Raji (cell line): ENCODE data around the gene RNF217.

Experiments used
- POLR2A ChIP-seq: IDR thresholded peaks from 2 replicates; pipeline ENCODE4 v1.6.1; 2011; ENCODE audit warnings: low read depth, low read length, control low read depth; ENCODE audit not compliant: insufficient read depth

The RNF217 gene

DNA sequence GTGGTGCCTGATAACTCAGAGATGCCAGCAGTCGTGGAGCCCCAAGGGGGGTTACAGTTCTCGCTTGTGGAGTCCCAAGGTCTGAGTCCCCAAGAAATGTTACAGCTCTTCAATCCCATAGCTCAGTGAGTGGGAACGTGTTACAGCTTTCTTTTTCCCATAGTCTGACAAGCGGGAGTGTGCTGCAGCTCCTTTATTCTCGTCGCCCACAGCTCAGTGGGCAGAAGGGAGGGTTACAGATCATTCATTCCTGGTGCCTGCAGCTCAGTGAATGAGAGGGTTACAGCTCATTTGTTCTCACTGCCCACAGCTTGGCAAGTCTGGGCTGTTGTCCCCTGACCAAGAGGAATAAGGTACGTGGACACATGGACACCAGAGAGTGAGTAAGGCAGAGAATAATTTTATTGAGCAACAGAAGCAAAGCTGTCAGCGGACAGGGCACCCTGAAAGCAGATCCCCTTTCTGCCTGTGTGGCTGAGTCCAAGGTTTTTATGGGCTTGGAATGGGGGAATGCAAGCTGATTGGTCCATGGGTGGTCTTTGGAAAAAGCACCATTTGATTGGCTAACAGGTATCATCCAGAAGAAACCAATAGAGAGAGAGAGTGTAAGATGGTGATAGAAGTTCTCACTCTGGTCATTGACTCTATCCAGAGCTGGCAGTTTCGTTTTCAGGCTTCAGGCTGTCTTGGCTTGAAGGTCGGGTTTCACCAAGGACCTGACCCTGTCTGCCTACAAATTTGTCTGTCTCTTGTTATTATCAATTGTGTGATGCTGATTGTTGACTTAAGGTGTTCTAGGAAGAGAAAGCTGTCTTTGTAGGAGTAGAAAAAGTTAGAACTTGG is 16.4 kb downstream of the RNF217 start:
- TF ChIP-seq POLR2A = no peak

- no peak for TF ChIP-seq POLR2A
Measured at GRCh38 chr6:124979294-124979678, 17.0 kb downstream of the RNF217 start.

GRCh38 chr6:124982669-124983068 is 20.4 kb downstream of the RNF217 start:
- TF ChIP-seq POLR2A = no peak

DNA sequence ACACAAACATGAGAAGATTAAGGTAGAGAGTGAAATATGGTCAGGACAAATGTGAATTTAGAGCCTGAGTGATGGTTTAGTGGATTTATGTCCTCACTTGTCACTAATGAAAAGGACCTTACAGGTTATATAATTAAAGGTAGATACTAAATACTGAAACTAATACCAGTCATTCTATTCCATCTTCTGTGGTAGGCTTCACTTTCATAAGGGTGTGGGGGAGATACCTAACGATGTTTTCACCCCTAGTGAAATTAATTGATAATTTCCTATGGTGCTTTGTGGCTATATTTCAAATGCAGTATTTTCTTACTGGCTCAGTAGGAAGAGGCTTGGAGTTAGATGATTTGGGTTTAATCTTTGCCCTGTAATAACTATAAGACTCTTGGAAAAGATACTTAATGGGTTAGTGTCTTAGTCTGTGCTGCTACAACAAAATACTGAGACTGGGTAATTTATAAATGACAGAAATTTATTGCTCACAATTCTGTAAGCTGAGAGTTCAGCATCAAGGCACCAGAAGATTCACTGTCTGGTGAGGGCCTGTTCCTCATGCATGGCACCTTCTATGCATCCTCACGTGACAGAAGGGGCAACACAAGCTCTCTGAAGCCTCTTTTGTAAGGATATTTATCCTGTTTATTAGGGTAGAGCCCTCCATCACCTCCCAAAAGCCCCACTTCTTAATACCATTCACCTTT is 21.3 kb downstream of the RNF217 start:
- TF ChIP-seq POLR2A = no peak

DNA sequence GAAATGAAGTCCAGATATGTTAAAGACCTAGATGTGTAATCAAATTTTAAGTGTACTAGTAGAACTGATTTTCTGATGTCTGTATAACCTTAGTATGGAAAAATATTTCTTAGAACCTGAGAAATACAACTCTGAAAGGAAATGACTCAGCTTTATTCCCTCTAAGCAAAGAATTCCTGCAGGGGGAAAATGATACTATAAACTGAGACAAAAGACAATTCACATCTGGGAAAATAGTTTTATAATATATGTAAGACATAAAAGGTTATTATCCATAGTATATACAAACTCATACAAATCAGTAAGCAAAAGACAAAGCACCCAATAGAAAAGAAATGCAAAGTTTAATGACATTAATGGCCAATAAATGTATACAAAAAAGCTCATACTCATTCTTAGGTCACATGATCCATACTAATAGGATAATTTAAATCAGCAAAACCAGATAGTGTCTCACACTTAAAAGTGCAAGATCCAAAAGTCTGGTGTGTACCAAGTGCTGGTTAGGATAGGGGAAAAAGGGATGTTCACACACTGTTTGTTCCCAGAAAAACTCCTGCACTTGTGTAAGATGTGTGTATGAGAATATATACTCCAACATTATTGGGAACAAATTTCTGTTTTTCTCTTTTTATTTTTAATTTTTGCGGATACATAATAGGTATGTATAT is 22.6 kb downstream of the RNF217 start:
- no peak for TF ChIP-seq POLR2A

GRCh38 chr6:124986164-124986563 is 23.9 kb downstream of the RNF217 start:
- no peak for TF ChIP-seq POLR2A

DNA sequence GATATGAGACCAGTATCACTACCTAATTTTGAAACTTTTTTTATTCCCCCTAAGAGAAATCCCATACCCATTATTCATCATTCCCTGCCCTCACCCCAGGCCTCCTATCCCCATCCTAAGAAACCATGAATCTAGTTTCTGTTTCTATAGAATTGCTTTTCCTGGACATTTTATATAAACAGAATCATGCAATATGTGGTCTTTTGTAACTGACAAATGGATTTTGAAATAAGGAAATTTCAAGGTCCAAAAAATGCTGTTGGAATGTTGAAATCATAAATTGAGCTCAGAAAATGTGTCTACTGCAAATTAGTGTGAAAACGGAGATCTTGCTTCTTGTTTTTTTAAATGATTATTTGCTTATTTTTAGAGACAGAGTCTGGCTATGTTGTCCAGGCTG is 25.1 kb downstream of the RNF217 start:
- TF ChIP-seq POLR2A = no peak

DNA sequence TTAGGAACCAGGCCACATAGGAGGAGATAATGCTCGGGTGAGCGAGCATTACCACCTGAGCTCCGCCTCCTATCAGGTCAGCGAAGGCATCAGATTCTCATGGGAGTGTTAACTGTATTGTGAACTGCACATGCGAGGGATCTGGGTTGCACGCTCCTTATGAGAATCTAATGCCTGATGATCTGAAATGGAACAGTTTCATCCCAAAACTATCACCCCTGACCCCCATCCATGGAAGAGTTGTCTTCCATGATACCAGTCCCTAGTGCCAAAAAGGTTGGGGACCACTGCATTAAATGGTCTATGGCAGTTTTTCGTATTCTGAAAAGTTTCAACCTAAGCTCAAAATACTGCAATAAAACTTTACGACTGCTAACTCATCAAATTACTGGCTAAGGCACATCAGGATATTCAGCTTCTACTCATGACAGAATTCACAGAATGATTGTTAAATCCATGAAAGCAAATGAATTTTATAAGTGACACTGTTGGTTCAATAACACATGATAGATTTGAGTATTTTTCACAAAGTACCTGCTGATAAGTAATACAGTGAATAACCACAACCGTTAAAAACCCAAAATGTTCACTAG is 25.9 kb downstream of the RNF217 start:
- no peak for TF ChIP-seq POLR2A

GRCh38 chr6:124989136-124989983 is 27.1 kb downstream of the RNF217 start:
- TF ChIP-seq POLR2A = no peak

DNA sequence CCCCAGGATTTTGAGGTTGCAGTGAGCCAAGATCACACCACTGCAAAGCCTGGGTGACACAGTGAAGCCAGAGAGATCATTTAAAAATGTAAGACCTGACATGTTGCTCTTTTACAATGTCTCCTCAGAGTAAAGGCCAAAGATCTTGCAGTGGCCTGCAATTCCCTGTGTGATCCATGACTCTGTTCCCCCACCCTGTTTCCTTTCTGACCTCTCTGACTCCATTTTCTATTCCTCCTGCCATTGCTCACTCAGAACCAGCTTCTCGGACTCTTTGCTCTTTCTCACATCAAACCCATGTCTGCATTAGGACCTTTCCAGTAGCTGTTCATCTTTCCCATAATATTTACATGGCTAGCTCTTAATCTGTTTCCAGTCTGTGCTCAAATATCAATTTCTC is 28.8 kb downstream of the RNF217 start:
- TF ChIP-seq POLR2A = no peak

GRCh38 chr6:124991764-124992295 is 29.6 kb downstream of the RNF217 start:
- no peak for TF ChIP-seq POLR2A

DNA sequence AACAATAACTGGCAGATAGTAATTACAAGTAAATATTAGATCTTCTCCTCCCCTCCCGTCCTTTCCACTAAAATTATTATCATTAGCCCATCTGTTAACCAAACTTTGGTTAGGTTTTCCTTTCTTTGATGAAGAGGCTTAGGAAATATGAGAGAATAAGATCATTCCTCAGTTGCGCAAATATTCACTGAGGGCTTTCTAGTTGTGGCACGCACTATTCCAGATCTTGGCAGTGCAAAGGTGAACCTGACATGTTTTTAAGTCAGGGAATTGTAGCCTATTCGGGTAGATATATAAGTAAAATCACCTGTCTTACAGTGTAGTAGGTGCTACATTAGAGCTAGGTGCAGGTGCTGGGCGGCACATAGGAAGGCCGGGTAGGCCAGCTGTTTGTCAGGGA is 31.1 kb downstream of the RNF217 start:
- no peak for TF ChIP-seq POLR2A

DNA sequence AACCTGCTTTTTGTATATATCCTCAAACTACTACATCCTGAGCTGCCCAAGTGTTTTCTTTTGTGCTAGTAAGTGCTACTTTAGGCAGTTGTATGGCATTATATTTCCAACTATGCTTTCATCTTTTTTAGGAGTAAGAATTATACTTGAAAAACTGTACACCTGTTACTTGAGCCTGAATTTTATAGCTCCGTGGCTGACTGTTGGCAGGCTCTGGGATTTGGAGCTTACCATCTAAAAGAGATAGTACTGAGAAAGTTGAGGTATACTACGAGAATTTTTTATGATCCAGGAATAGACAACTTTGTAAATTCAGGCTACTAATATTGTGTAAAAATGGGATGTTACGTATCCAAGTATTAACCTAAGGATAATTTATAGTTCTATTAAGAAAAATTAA is 32.4 kb downstream of the RNF217 start:
- TF ChIP-seq POLR2A = no peak

GRCh38 chr6:124995131-124995530 is 32.9 kb downstream of the RNF217 start:
- no peak for TF ChIP-seq POLR2A
